ENCODE data around the gene OR6C76. TPM values are rescaled to one million over a fixed set of nuclear protein-coding genes. Genes with fewer than 3 reads are reported as not detected.

OR6C76 gene
- total and polyA plus RNA-seq, 2 of the 4 experiments (the other 2 are of a cell fraction), result not detected

DNA sequence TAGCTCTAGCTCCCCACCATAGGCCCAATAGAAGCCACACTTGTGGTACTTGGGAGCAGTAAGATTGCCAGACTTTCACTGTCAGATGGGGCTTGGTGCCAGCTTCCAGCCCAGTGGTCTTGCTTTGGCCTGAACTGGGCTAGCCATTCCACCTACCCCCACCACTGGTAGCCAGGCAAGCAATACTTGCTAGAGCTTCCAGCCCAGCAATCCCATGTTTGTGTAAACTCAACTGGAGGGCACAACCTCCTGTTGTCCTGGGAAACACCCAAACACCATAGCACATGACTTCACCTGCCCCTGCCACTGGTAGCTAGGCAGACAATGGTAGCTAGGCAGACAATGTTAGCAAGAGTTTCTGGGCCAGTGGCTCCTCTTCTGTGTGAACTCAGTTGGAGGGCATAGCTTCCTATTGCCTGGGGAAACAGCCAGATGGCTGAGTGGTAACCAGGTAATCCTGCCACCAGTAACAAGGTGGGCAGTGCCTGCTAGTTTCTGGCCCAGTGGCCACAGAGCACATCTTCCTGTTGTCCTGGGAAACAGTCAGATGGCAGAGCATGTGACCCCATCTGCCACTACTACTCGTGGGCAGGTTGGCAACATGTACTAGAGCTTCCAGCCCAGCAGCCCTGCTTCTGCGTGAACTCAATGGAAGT lies 5.6 kb upstream of the OR6C76 start:
- in situ Hi-C loops (cut with MboI; ENCODE audit: low sequenced_read_pairs), result no loop called here

More for the DNA sequence above, 5.6 kb upstream of the OR6C76 start:
- H3K23ac ChIP-seq (ENCODE audit: low read depth, low read length), result no peak overlapping the region
- no peak for TF ChIP-seq NFE2L2 (IDR thresholded peaks at IDR 0.05; ENCODE audit: low read depth, low read length)
- TF ChIP-seq RAD21 (IDR thresholded peaks at IDR 0.05; ENCODE audit: low read length), result no peak
- no peak for TF ChIP-seq BHLHE40 (IDR thresholded peaks at IDR 0.05; ENCODE audit: low read depth, low read length)
- TF ChIP-seq RFX5 (IDR thresholded peaks at IDR 0.05; ENCODE audit: low read depth, low read length), result no peak
- no peak for TF ChIP-seq CHD1 (IDR thresholded peaks at IDR 0.05; ENCODE audit: low read depth, low read length)
- TF ChIP-seq MAFK (IDR thresholded peaks at IDR 0.05; ENCODE audit: low read depth, low read length), result no peak
- TF ChIP-seq CEBPB (IDR thresholded peaks at IDR 0.05; ENCODE audit: low read depth, low read length), result no peak
- TF ChIP-seq POLR2A (IDR thresholded peaks at IDR 0.05; ENCODE audit: low read depth, low read length), result no peak
- no peak for TF ChIP-seq FOS (IDR thresholded peaks at IDR 0.05; ENCODE audit: low read depth, low read length)
- TF ChIP-seq RCOR1 (IDR thresholded peaks at IDR 0.05; ENCODE audit: insufficient replicate concordance, low read length), result no peak
- TF ChIP-seq, protein P1, sequence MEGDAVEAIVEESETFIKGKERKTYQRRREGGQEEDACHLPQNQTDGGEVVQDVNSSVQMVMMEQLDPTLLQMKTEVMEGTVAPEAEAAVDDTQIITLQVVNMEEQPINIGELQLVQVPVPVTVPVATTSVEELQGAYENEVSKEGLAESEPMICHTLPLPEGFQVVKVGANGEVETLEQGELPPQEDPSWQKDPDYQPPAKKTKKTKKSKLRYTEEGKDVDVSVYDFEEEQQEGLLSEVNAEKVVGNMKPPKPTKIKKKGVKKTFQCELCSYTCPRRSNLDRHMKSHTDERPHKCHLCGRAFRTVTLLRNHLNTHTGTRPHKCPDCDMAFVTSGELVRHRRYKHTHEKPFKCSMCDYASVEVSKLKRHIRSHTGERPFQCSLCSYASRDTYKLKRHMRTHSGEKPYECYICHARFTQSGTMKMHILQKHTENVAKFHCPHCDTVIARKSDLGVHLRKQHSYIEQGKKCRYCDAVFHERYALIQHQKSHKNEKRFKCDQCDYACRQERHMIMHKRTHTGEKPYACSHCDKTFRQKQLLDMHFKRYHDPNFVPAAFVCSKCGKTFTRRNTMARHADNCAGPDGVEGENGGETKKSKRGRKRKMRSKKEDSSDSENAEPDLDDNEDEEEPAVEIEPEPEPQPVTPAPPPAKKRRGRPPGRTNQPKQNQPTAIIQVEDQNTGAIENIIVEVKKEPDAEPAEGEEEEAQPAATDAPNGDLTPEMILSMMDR (conservative IDR thresholded peaks at IDR 0.05; ENCODE audit: low read depth, low read length), result no peak
- no peak for TF ChIP-seq MXI1 (IDR thresholded peaks at IDR 0.05; ENCODE audit: borderline replicate concordance, low read depth, low read length)
- TF ChIP-seq, protein P2, sequence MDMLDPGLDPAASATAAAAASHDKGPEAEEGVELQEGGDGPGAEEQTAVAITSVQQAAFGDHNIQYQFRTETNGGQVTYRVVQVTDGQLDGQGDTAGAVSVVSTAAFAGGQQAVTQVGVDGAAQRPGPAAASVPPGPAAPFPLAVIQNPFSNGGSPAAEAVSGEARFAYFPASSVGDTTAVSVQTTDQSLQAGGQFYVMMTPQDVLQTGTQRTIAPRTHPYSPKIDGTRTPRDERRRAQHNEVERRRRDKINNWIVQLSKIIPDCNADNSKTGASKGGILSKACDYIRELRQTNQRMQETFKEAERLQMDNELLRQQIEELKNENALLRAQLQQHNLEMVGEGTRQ (IDR thresholded peaks at IDR 0.05; ENCODE audit: low read depth, low read length), result no peak
- TF ChIP-seq, protein P3, sequence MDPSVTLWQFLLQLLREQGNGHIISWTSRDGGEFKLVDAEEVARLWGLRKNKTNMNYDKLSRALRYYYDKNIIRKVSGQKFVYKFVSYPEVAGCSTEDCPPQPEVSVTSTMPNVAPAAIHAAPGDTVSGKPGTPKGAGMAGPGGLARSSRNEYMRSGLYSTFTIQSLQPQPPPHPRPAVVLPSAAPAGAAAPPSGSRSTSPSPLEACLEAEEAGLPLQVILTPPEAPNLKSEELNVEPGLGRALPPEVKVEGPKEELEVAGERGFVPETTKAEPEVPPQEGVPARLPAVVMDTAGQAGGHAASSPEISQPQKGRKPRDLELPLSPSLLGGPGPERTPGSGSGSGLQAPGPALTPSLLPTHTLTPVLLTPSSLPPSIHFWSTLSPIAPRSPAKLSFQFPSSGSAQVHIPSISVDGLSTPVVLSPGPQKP (IDR thresholded peaks at IDR 0.05; ENCODE audit: borderline replicate concordance, low read depth, low read length), result no peak
- no peak for TF ChIP-seq SMC3 (IDR thresholded peaks at IDR 0.05; ENCODE audit: low read depth, low read length)
- TF ChIP-seq MAZ (IDR thresholded peaks at IDR 0.05; ENCODE audit: borderline replicate concordance, low read depth, low read length), result no peak
- ATAC-seq (ENCODE audit: low read depth), result no peak
- H2AK5ac ChIP-seq (ENCODE audit: low read depth, low read length), result no peak overlapping the region
- no peaks in the 10 kb centered on the region for H3K27me3 ChIP-seq (ENCODE audit: control insufficient read depth, insufficient read depth, low read length)
- no peak overlapping the region for H3K18ac ChIP-seq (ENCODE audit: low read depth, low read length)
- CTCF ChIA-PET, result no interaction called here
- no peak for DNase-seq
- no peak overlapping the region for H4K91ac ChIP-seq (ENCODE audit: insufficient read depth, low read depth, low read length)
- no peak overlapping the region for H2BK15ac ChIP-seq (ENCODE audit: low read depth, low read length)
- dilution Hi-C loops (cut with HindIII; ENCODE audit: low sequenced_read_pairs, unreplicated experiment) (no loop called here), intact Hi-C loops (cut with micrococcal nuclease) (no loop called here)
- no peaks in the 10 kb centered on the region for H3K9me1 ChIP-seq (ENCODE audit: insufficient read depth, low read length)
- no peak overlapping the region for H3K4me2 ChIP-seq (ENCODE audit: low read depth, low read length)
- no TSS peak for BruUV-seq (replicated peaks)
- no peak overlapping the region for H2BK120ac ChIP-seq (ENCODE audit: low read depth, low read length)
- H4K5ac ChIP-seq (ENCODE audit: low read depth, low read length), result no peak overlapping the region
- H2BK20ac ChIP-seq (ENCODE audit: low read depth, low read length), result no peak overlapping the region
- H3K36me3 ChIP-seq (ENCODE audit: control insufficient read depth, insufficient read depth, low read length), result no peaks in the 10 kb centered on the region
- no peak overlapping the region for H2AFZ ChIP-seq (replicated peaks; ENCODE audit: low read length, poor library complexity)
- H3K4me1 ChIP-seq (ENCODE audit: control insufficient read depth, insufficient read depth, low read length), result no peaks in the 10 kb centered on the region
- H3K4me3 ChIP-seq (ENCODE audit: insufficient read depth, low read depth, low read length), result no peak overlapping the region
- no peak overlapping the region for H3K27ac ChIP-seq (ENCODE audit: insufficient read depth, low read length)
- no peak overlapping the region for H2BK5ac ChIP-seq (ENCODE audit: low read depth, low read length, poor library complexity, severe bottlenecking)
- H4K8ac ChIP-seq (ENCODE audit: low read depth in 2 of 2, low read length in 2 of 2), result no peak overlapping the region
- no peak overlapping the region for H3K4ac ChIP-seq (ENCODE audit: low read depth, low read length)
- no peak overlapping the region for H3K56ac ChIP-seq (ENCODE audit: extremely low read depth, insufficient read depth, low read length)
- no peak overlapping the region for H3K14ac ChIP-seq (replicated peaks; ENCODE audit: low read depth, low read length)
- no peak overlapping the region for H3K9ac ChIP-seq (ENCODE audit: low read depth, low read length)
- POLR2A ChIA-PET (ENCODE audit: unreplicated experiment), result no interaction called here
- H3K79me1 ChIP-seq (ENCODE audit: low read depth in 1 of 2, low read length in 2 of 2), result no peaks in the 10 kb centered on the region
- no peaks in the 10 kb centered on the region for H3K9me3 ChIP-seq (ENCODE audit: control insufficient read depth, insufficient read depth, low read length)
- WGBS, 2 experiments (ENCODE audit: extremely low coverage in 2 of 2, insufficient read length in 1 of 2), result no CpG with 5 or more reads among the region's 2 CpGs
- H2AK9ac ChIP-seq (replicated peaks; ENCODE audit: low read depth, low read length, poor library complexity), result no peak overlapping the region
- no peaks in the 10 kb centered on the region for H4K20me1 ChIP-seq (ENCODE audit: insufficient read depth, low read length)
